Prostate gland (tissue), 2 donors: ENCODE data around the gene NLRP1.

Source experiments
- POLR2AphosphoS5 ChIP-seq: sonication (generic); formaldehyde crosslinking; IDR thresholded peaks from one replicate; pipeline ENCODE4 v1.6.1; 2017; ENCODE audit warnings: antibody characterized with exemption
- TF ChIP-seq, protein P1 (sequence below), 4 experiments: fragments of 200-600 bp in 2 of 4; fragments of 450-650 bp in 2 of 4; sonication (generic) in 2 of 4; IDR thresholded peaks; 1 replicate in 3 of 4; 2 replicates in 1 of 4; pipeline ENCODE4 v1.5.1; 2016 to 2019; ENCODE audit warnings: antibody characterized with exemption in 4 of 4, mild to moderate bottlenecking in 2 of 4, moderate library complexity in 2 of 4

DNA sequence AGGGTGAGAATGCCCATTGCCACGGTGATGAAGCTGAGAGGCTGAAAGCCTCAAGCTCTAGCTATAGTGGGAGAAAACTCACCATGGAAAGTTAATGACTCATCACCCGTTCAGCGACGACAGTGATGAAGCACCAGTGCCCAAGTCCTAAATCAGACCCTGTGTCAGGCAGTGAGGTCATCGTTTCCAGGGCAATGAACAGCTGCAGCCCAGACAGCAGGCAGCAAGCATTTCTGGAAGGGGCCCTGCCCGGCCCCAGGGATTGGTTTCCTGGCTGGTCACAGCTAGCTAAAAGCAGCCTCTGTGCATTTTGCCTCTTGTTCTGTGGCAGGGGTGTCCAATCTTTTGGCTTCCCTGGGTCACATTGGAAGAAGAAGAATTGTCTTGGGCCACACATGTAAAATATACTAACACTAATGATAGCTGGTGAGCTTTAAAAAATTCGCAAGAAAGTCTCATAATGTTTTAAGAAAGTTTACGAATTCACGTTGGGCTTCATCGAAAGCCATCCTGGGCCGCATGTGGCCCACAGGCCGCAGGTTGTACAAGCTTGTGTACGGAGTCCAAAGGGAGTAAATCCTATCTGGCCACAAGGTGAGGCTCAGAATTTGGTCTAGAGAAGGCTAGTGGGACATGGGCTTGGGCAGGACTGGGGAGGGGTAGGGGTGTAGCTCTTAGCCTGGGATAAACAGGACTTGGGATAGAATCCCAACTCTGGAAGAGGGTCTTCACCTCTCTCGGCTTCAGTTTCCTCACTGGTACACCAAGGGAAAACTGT is 57.3 kb downstream of the NLRP1 start:
- TF ChIP-seq, protein P1, sequence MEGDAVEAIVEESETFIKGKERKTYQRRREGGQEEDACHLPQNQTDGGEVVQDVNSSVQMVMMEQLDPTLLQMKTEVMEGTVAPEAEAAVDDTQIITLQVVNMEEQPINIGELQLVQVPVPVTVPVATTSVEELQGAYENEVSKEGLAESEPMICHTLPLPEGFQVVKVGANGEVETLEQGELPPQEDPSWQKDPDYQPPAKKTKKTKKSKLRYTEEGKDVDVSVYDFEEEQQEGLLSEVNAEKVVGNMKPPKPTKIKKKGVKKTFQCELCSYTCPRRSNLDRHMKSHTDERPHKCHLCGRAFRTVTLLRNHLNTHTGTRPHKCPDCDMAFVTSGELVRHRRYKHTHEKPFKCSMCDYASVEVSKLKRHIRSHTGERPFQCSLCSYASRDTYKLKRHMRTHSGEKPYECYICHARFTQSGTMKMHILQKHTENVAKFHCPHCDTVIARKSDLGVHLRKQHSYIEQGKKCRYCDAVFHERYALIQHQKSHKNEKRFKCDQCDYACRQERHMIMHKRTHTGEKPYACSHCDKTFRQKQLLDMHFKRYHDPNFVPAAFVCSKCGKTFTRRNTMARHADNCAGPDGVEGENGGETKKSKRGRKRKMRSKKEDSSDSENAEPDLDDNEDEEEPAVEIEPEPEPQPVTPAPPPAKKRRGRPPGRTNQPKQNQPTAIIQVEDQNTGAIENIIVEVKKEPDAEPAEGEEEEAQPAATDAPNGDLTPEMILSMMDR (IDR thresholded peaks at IDR 0.05), result no peak
- TF ChIP-seq POLR2AphosphoS5, result peak; percentile 17
